HepG2 (cell line): ENCODE results near the gene ABCB7. TPM values are rescaled to one million over a fixed set of nuclear protein-coding genes. Genes with fewer than 3 reads are reported as not detected.

Experiments
- EEA1 ChIP-seq: sonication (generic); formaldehyde crosslinking; IDR thresholded peaks from 2 replicates; pipeline ENCODE4 v1.5.1; 2020; ENCODE audit warnings: mild to moderate bottlenecking, missing genetic modification reagents, borderline replicate concordance
- ELF4 ChIP-seq: sonication (generic); formaldehyde crosslinking; IDR thresholded peaks from 2 replicates; pipeline ENCODE4 v1.5.0; 2020; ENCODE audit warnings: missing genetic modification reagents, mild to moderate bottlenecking, moderate library complexity, borderline replicate concordance
- GMEB1 ChIP-seq: sonication (generic); formaldehyde crosslinking; IDR thresholded peaks from 2 replicates; pipeline ENCODE4 v1.5.1; 2020; ENCODE audit warnings: missing genetic modification reagents, mild to moderate bottlenecking, borderline replicate concordance
- HMGA1 ChIP-seq: sonication (generic); formaldehyde crosslinking; conservative IDR thresholded peaks from 2 replicates; pipeline ENCODE4 v1.4.0; 2020; ENCODE audit warnings: missing genetic modification reagents
- HNF1A ChIP-seq, 2 experiments: sonication (generic) in 1 of 2; formaldehyde crosslinking in 1 of 2; IDR thresholded peaks; 2 replicates each; pipeline versions ENCODE4 v1.4.0 to v1.6.1; 2016 to 2020; ENCODE audit warnings: borderline replicate concordance in 1 of 2, low read depth in 1 of 2, mild to moderate bottlenecking in 1 of 2, missing genetic modification reagents in 1 of 2
- HNF1B ChIP-seq: sonication (generic); formaldehyde crosslinking; IDR thresholded peaks from 2 replicates; pipeline ENCODE4 v1.5.1; 2020; ENCODE audit warnings: mild to moderate bottlenecking, moderate library complexity, missing genetic modification reagents
- HNRNPLL ChIP-seq: fragments of 200-400 bp; formaldehyde crosslinking; IDR thresholded peaks from 2 replicates; pipeline ENCODE4 v1.6.1; 2017; ENCODE audit warnings: mild to moderate bottlenecking, low read depth, low read length; ENCODE audit not compliant: poor library complexity, severe bottlenecking
- POGZ ChIP-seq: sonication (generic); formaldehyde crosslinking; IDR thresholded peaks from 2 replicates; pipeline ENCODE4 v1.4.0; 2020; ENCODE audit warnings: mild to moderate bottlenecking, missing genetic modification reagents
- POLR2AphosphoS5 ChIP-seq: IDR thresholded peaks from 2 replicates; pipeline ENCODE4 v1.6.1; 2012; ENCODE audit warnings: low read depth, low read length
- PPARG ChIP-seq: conservative IDR thresholded peaks from 2 replicates; pipeline ENCODE4 v1.6.1; 2016; ENCODE audit warnings: missing biosample characterization, missing genetic modification reagents
- TBX3 ChIP-seq: fragments of 450-650 bp; IDR thresholded peaks from 2 replicates; pipeline ENCODE4 v1.6.1; 2017; ENCODE audit warnings: antibody characterized with exemption, mild to moderate bottlenecking, inconsistent platforms, borderline replicate concordance
- TCF7 ChIP-seq: sonication (generic); IDR thresholded peaks from 2 replicates; pipeline ENCODE4 v1.6.1; 2016; ENCODE audit warnings: antibody characterized with exemption, low read depth
- THAP9 ChIP-seq: sonication (generic); formaldehyde crosslinking; IDR thresholded peaks from 2 replicates; pipeline ENCODE4; 2020; ENCODE audit warnings: missing genetic modification reagents, mild to moderate bottlenecking, borderline replicate concordance
- ZMYM4 ChIP-seq: sonication (generic); formaldehyde crosslinking; IDR thresholded peaks from 2 replicates; pipeline ENCODE4 v1.8.1; 2023; ENCODE audit warnings: mild to moderate bottlenecking, missing genetic modification reagents
- ZNF512 ChIP-seq: sonication (generic); formaldehyde crosslinking; IDR thresholded peaks from 2 replicates; pipeline ENCODE4 v1.4.0; 2020; ENCODE audit warnings: mild to moderate bottlenecking, missing genetic modification reagents
- polyA plus RNA-seq, 8 experiments: library from polyadenylated mRNA; depleted of rRNA in 3 of 8; stranded (reverse) in 7 of 8; unstranded in 1 of 8; fragments of >200 nt; fragmentation: Illumina TruSeq in 4 of 8; extraction: Trizol in 4 of 8; gene quantifications; 2 replicates each; pipeline versions ENCODE4 v1.2.1 to v1.2.3, GENCODE V29; 2011 to 2016; ENCODE audit warnings: low read depth in 4 of 8, missing spikeins in 1 of 8, mixed read lengths in 1 of 8; ENCODE audit not compliant: insufficient read depth in 1 of 8
- total RNA-seq, 5 experiments: library from RNA; depleted of rRNA; stranded (reverse); fragments of >200 nt; fragmentation: Illumina TruSeq; extraction: Trizol; gene quantifications; 2 replicates each; pipeline ENCODE4 v1.2.3, GENCODE V29; 2016; ENCODE audit warnings: low read depth in 1 of 5

The ABCB7 gene
- total and polyA plus RNA-seq, 2 of the 13 experiments (the other 11 are each of a cell fraction or from before 2014, with no cell fraction given): 27.7 to 28.7 TPM

GRCh38 chrX:75155827-75156525, at the start of gene ABCB7 (continued):
- TF ChIP-seq HNF1B (CRISPR knock-in tag): peak; percentile 53; the same call in 1 of the 2 replicates
- 0 out of 2 replicates have a peak, but pooled peaks have one; percentile 37 for TF ChIP-seq POLR2AphosphoS5
- peak; percentile 88; the same call in 1 of the 2 replicates for TF ChIP-seq THAP9 (CRISPR knock-in tag)
- TF ChIP-seq HNF1A (IDR thresholded peaks at IDR 0.05; ENCODE audit: low read depth): no peak
- no peak for TF ChIP-seq HNF1A (CRISPR knock-in tag; IDR thresholded peaks at IDR 0.05; ENCODE audit: borderline replicate concordance)
- TF ChIP-seq ELF4 (CRISPR knock-in tag): no peak
- peak; percentile 47; the same call in 1 of the 2 replicates for TF ChIP-seq POGZ
- no peak for TF ChIP-seq ZNF512 (CRISPR knock-in tag)
- 0 out of 2 replicates have a peak, but pooled peaks have one; percentile 9 for TF ChIP-seq TCF7
- no peak for TF ChIP-seq TBX3
- TF ChIP-seq PPARG (CRISPR knock-in tag): peak; percentile 74; the same call in 1 of the 2 replicates
- no peak for TF ChIP-seq EEA1 (CRISPR knock-in tag)
- peak; percentile 35 for TF ChIP-seq HNRNPLL
- TF ChIP-seq GMEB1 (CRISPR knock-in tag): peak; percentile 24; the same call in 1 of the 2 replicates
- TF ChIP-seq ZMYM4 (CRISPR knock-in tag): peak; percentile 62
- TF ChIP-seq HMGA1 (CRISPR knock-in tag): no peak
